ENCODE measurements around the gene ANGPTL8.

DNA sequence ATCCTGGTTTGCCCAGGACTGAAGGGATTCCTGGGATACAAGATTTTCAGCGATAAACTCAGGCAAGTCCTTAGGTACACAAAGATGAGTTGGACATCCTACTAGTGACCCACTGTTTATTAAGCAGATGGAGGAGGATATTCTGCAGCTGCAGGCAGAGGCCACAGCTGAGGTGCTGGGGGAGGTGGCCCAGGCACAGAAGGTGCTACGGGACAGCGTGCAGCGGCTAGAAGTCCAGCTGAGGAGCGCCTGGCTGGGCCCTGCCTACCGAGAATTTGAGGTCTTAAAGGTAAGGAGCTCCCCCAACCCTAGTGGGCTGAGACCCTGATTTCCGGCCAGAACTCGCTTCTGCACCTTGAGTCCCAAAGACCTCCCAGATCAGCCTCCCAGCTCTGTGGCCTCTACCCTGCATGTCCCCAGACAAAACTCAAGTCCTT, 607 bp downstream of the ANGPTL8 start:
- TF ChIP-seq POLR2A (IDR thresholded peaks at IDR 0.05; ENCODE audit: low read depth, low read length) = no peak
- no peak for TF ChIP-seq POLR2AphosphoS5 (IDR thresholded peaks at IDR 0.05; ENCODE audit: low read depth, low read length)
- TF ChIP-seq SPI1 (IDR thresholded peaks at IDR 0.05; ENCODE audit: low read depth, low read length) = no peak

Measured in GM12891 (cell line).